HepG2 (cell line): Measurements from ENCODE around the gene RSRC2. TPM values are rescaled to one million over a fixed set of nuclear protein-coding genes. Genes with fewer than 3 reads are reported as not detected.
"Not testable (repeated sequence)": the region's sequence is repeated elsewhere in the genome, so short reads cannot be mapped to it uniquely, and the experiment has no call there.

ENCODE experiments used
- ATAC-seq: fragments of 200-7000 bp; cut with Tn5 transposase; 3 replicates; pipeline ENCODE4 v1.9.1; 2020; ENCODE audit warnings: mild to moderate bottlenecking, moderate library complexity
- BruUV-seq: library from RNA; stranded (reverse); fragments of 400-500 nt; replicated peaks from 2 replicates; lab custom pipeline; 2021; lab: Mats Ljungman, UMichigan
- CTCF ChIA-PET: fragments of 300-600 bp; formaldehyde crosslinking; extraction: SDS; loops from one replicate; lab custom pipeline; 2021; ENCODE audit warnings: low total read pairs, inconsistent platforms, low intra/inter-chr PET ratio; lab: Yijun Ruan, JAX
- POLR2A ChIA-PET: fragments of 350-600 bp; sonication (Branson Sonifier 250); formaldehyde crosslinking; loops from one replicate; lab custom pipeline; 2020; ENCODE audit warnings: antibody characterized with exemption, inconsistent platforms; lab: Yijun Ruan, JAX
- DNase-seq: peaks from one replicate; pipeline ENCODE4 v3.0.0-alpha.2; 2015; ENCODE audit warnings: low spot score
- FAIRE-seq: peaks from 3 replicates; lab custom pipeline; 2011; peaks lifted over from hg19 to GRCh38; lab: Jason Lieb, UNC
- H2AFZ ChIP-seq: one replicate; pipeline ENCODE4 v1.6.1; 2011; ENCODE audit warnings: low read length, inconsistent platforms
- H3K27ac ChIP-seq: fragments of 300-600 bp; 3 replicates; pipeline ENCODE4 v1.8.0; 2011; ENCODE audit warnings: mixed run types, mild to moderate bottlenecking, mixed read lengths, low read length, inconsistent platforms; ENCODE audit not compliant: insufficient read depth; ENCODE audit errors: extremely low read length
- H3K27me3 ChIP-seq, 2 experiments: fragments of 200-600 bp in 1 of 2; 2 replicates in 1 of 2; 3 replicates in 1 of 2; pipeline versions ENCODE4 v1.6.0 to v1.8.0; 2011; ENCODE audit warnings: low read length in 2 of 2, mild to moderate bottlenecking in 2 of 2, moderate library complexity in 2 of 2, inconsistent platforms in 1 of 2; ENCODE audit not compliant: insufficient read depth in 2 of 2, control insufficient read depth in 1 of 2
- H3K36me3 ChIP-seq, 2 experiments: fragments of 200-600 bp in 1 of 2; replicated peaks in 1 of 2; 2 replicates in 1 of 2; 3 replicates in 1 of 2; pipeline versions ENCODE4 v1.5.1 to v1.8.0; 2011; ENCODE audit warnings: low read length in 2 of 2, inconsistent platforms in 1 of 2; ENCODE audit not compliant: insufficient read depth in 2 of 2, control insufficient read depth in 1 of 2
- H3K4me1 ChIP-seq: 2 replicates; pipeline ENCODE4 v1.5.1; 2012; ENCODE audit warnings: low read length, inconsistent platforms; ENCODE audit not compliant: insufficient read depth
- H3K4me2 ChIP-seq: 2 replicates; pipeline ENCODE4 v1.6.0; 2011; ENCODE audit warnings: low read depth, low read length, inconsistent platforms
- H3K4me3 ChIP-seq, 3 experiments: fragments of 200-600 bp in 1 of 3; sonication (generic), shearing (Covaris generic) in 1 of 3; replicated peaks in 1 of 3; 2 replicates each; pipeline ENCODE4 v1.5.1; 2011 to 2016; ENCODE audit warnings: low read length in 3 of 3, inconsistent platforms in 2 of 3, low read depth in 2 of 3, mild to moderate bottlenecking in 2 of 3, control low read depth in 1 of 3, mixed read lengths in 1 of 3; ENCODE audit not compliant: insufficient read depth in 1 of 3
- H3K79me2 ChIP-seq: one replicate; pipeline ENCODE4 v1.6.1; 2011; ENCODE audit warnings: low read length, inconsistent platforms; ENCODE audit not compliant: insufficient read depth
- H3K9ac ChIP-seq: 2 replicates; pipeline ENCODE4 v1.6.0; 2011; ENCODE audit warnings: mild to moderate bottlenecking, low read depth, low read length, inconsistent platforms; ENCODE audit not compliant: insufficient read depth
- H3K9me3 ChIP-seq: 2 replicates; pipeline ENCODE4 v1.5.1; 2012; ENCODE audit warnings: mild to moderate bottlenecking, low read length
- H4K20me1 ChIP-seq: 2 replicates; pipeline ENCODE4 v1.6.0; 2011; ENCODE audit warnings: inconsistent platforms, mild to moderate bottlenecking, low read length, moderate library complexity; ENCODE audit not compliant: insufficient read depth
- ATF7-NPFF ChIP-seq: sonication (generic); formaldehyde crosslinking; IDR thresholded peaks from 2 replicates; pipeline ENCODE4 v1.8.1; 2023; ENCODE audit warnings: mild to moderate bottlenecking, low read depth, missing genetic modification reagents, moderate library complexity
- ERF ChIP-seq: IDR thresholded peaks from 2 replicates; pipeline ENCODE4 v1.6.1; 2018; ENCODE audit warnings: missing biosample characterization, missing genetic modification reagents
- FOXM1 ChIP-seq: sonication (generic); formaldehyde crosslinking; IDR thresholded peaks from 2 replicates; pipeline ENCODE4 v1.5.0; 2020; ENCODE audit warnings: missing genetic modification reagents
- GZF1 ChIP-seq: sonication (generic); formaldehyde crosslinking; IDR thresholded peaks from 2 replicates; pipeline ENCODE4 v1.5.1; 2020; ENCODE audit warnings: mild to moderate bottlenecking, missing genetic modification reagents
- HDAC1 ChIP-seq: sonication (generic); formaldehyde crosslinking; IDR thresholded peaks from 2 replicates; pipeline ENCODE4 v1.5.1; 2020; ENCODE audit warnings: mild to moderate bottlenecking, missing genetic modification reagents
- MTA3 ChIP-seq: sonication (generic); formaldehyde crosslinking; IDR thresholded peaks from 2 replicates; pipeline ENCODE4 v1.4.0; 2020; ENCODE audit warnings: missing genetic modification reagents
- NCOA1 ChIP-seq: sonication (generic); formaldehyde crosslinking; IDR thresholded peaks from 2 replicates; pipeline ENCODE4 v1.9.0; 2021; ENCODE audit warnings: missing genetic modification reagents
- RARG ChIP-seq: sonication (generic); formaldehyde crosslinking; IDR thresholded peaks from 2 replicates; pipeline ENCODE4 v1.4.0; 2020; ENCODE audit warnings: low read depth, mild to moderate bottlenecking, missing genetic modification reagents
- SP4 ChIP-seq: sonication (generic); formaldehyde crosslinking; IDR thresholded peaks from 2 replicates; pipeline ENCODE4 v1.8.1; 2023; ENCODE audit warnings: mild to moderate bottlenecking, missing genetic modification reagents
- XRCC5 ChIP-seq: fragments of 200-400 bp; formaldehyde crosslinking; optimal IDR thresholded peaks from 2 replicates; pipeline ENCODE3; 2017; ENCODE audit warnings: mild to moderate bottlenecking, low read length
- ZNF446 ChIP-seq: sonication (generic); formaldehyde crosslinking; IDR thresholded peaks from 2 replicates; pipeline ENCODE4 v1.5.0; 2020; ENCODE audit warnings: mild to moderate bottlenecking, missing genetic modification reagents
- ZNF552 ChIP-seq: sonication (generic); formaldehyde crosslinking; IDR thresholded peaks from 2 replicates; pipeline ENCODE4 v1.9.0; 2022; ENCODE audit warnings: missing genetic modification reagents, mild to moderate bottlenecking, borderline replicate concordance
- WGBS: methylation state at CpG from one replicate; pipeline ENCODE4 v1.1.6; 2017; ENCODE audit warnings: low lambda C conversion rate; 5-methylcytosine and 5-hydroxymethylcytosine counted together
- in situ Hi-C: cut with HindIII; loops from 2 replicates; pipeline ENCODE4 v1.10.0; 2017; ENCODE audit warnings: low pct_unique_long_range_greater_than_20kb; ENCODE audit not compliant: extremely low pct_ligation_motif_present
- intact Hi-C: fragments of 100-400 bp; cut with micrococcal nuclease; formaldehyde crosslinking; loops from one replicate; pipeline ENCODE4 v1.10.0; 2022; ENCODE audit not compliant: unreplicated experiment
- polyA plus RNA-seq, 8 experiments: library from polyadenylated mRNA; depleted of rRNA in 3 of 8; stranded (reverse) in 7 of 8; unstranded in 1 of 8; fragments of >200 nt; fragmentation: Illumina TruSeq in 4 of 8; extraction: Trizol in 4 of 8; gene quantifications; 2 replicates each; pipeline versions ENCODE4 v1.2.1 to v1.2.3, GENCODE V29; 2011 to 2016; ENCODE audit warnings: low read depth in 4 of 8, missing spikeins in 1 of 8, mixed read lengths in 1 of 8; ENCODE audit not compliant: insufficient read depth in 1 of 8
- total RNA-seq, 5 experiments: library from RNA; depleted of rRNA; stranded (reverse); fragments of >200 nt; fragmentation: Illumina TruSeq; extraction: Trizol; gene quantifications; 2 replicates each; pipeline ENCODE4 v1.2.3, GENCODE V29; 2016; ENCODE audit warnings: low read depth in 1 of 5
- TF ChIP-seq, protein P1 (sequence below): sonication (generic); formaldehyde crosslinking; IDR thresholded peaks from 2 replicates; pipeline ENCODE4 v1.4.0; 2020; ENCODE audit warnings: missing genetic modification reagents
- TF ChIP-seq, protein P2 (sequence below): sonication (generic); formaldehyde crosslinking; IDR thresholded peaks from 2 replicates; pipeline ENCODE4 v1.4.0; 2020; ENCODE audit warnings: missing genetic modification reagents

RSRC2 gene
- total and polyA plus RNA-seq, 2 of the 13 experiments (the other 11 are each of a cell fraction or from before 2014, with no cell fraction given), result 31.4 to 77.8 TPM

DNA sequence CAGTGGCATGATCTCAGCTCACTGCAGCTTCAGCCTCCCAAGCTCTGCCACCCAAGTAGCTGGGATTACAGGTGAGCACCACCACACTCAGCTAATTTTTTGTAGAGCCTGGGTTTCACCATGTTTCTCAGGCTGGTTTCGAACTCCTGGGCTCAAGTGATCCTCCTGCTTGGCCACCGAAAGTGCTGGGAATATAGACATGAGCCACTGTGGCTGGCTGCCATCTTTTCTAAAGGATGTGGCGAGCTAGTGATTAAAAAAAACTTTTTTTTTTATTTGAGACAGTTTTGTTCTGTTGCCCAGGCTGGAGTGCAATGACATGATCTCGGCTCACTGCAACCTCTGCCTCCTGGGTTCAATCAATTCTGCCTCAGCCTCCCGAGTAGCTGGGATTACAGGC, 40.1 kb upstream of the RSRC2 start:
- in situ Hi-C loops, H3K4me3 ChIP-seq, POLR2A ChIA-PET, intact Hi-C loops, CTCF ChIA-PET, ATAC-seq, H3K4me2 ChIP-seq, H3K9ac ChIP-seq, DNase-seq, H4K20me1 ChIP-seq, H3K27ac ChIP-seq, H3K4me1 ChIP-seq, H2AFZ ChIP-seq, BruUV-seq, H3K27me3 ChIP-seq, H3K79me2 ChIP-seq, FAIRE-seq, H3K9me3 ChIP-seq: not testable (repeated sequence)
- WGBS, result 97% methylated on average over 5 of the region's 5 CpGs
- peaks cover 1 to 41% of the 10 kb centered on the region in 2 experiments for H3K36me3 ChIP-seq

GRCh38 chr12:122563361-122563760, 36.6 kb upstream of the RSRC2 start:
- Histone ChIP-seq H3K4me1 (no peaks in the 10 kb centered on the region), H3K4me2 (no peak overlapping the region), H3K36me3 (peaks cover 3 to 33% of the 10 kb centered on the region in 2 experiments), H3K9ac (no peak overlapping the region), H3K27me3 (no peaks in the 10 kb centered on the region; a peak in 1 of 5 replicates), H4K20me1 (no peaks in the 10 kb centered on the region), H3K79me2 (no peaks in the 10 kb centered on the region), H2AFZ (no peak overlapping the region), H3K27ac (no peak overlapping the region), H3K4me3 (no peak overlapping the region), H3K9me3 (no peaks in the 10 kb centered on the region)
- ATAC-seq (no peak), DNase-seq (no peak), FAIRE-seq (no peak)
- ChIA-PET CTCF (no interaction called here), POLR2A (no interaction called here)
- 88% methylated on average over 4 of the region's 4 CpGs for WGBS
- intact Hi-C loops, result no loop called here
- BruUV-seq, result no TSS peak
- in situ Hi-C loops, result no loop called here
- no peak for TF ChIP-seq XRCC5
- TF ChIP-seq, protein P1, sequence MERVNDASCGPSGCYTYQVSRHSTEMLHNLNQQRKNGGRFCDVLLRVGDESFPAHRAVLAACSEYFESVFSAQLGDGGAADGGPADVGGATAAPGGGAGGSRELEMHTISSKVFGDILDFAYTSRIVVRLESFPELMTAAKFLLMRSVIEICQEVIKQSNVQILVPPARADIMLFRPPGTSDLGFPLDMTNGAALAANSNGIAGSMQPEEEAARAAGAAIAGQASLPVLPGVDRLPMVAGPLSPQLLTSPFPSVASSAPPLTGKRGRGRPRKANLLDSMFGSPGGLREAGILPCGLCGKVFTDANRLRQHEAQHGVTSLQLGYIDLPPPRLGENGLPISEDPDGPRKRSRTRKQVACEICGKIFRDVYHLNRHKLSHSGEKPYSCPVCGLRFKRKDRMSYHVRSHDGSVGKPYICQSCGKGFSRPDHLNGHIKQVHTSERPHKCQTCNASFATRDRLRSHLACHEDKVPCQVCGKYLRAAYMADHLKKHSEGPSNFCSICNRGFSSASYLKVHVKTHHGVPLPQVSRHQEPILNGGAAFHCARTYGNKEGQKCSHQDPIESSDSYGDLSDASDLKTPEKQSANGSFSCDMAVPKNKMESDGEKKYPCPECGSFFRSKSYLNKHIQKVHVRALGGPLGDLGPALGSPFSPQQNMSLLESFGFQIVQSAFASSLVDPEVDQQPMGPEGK (CRISPR knock-in tag), result no peak
- TF ChIP-seq RARG, result no peak
- TF ChIP-seq, protein P2, sequence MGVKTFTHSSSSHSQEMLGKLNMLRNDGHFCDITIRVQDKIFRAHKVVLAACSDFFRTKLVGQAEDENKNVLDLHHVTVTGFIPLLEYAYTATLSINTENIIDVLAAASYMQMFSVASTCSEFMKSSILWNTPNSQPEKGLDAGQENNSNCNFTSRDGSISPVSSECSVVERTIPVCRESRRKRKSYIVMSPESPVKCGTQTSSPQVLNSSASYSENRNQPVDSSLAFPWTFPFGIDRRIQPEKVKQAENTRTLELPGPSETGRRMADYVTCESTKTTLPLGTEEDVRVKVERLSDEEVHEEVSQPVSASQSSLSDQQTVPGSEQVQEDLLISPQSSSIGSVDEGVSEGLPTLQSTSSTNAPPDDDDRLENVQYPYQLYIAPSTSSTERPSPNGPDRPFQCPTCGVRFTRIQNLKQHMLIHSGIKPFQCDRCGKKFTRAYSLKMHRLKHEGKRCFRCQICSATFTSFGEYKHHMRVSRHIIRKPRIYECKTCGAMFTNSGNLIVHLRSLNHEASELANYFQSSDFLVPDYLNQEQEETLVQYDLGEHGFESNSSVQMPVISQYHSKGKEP (CRISPR knock-in tag), result no peak
- TF ChIP-seq ATF7-NPFF, result no peak
- TF ChIP-seq ERF, result no peak
- no peak for TF ChIP-seq ZNF552 (CRISPR knock-in tag)
- no peak for TF ChIP-seq NCOA1
- TF ChIP-seq MTA3 (CRISPR knock-in tag), result no peak
- TF ChIP-seq HDAC1, result no peak
- no peak for TF ChIP-seq SP4
- TF ChIP-seq FOXM1 (CRISPR knock-in tag), result no peak
- no peak for TF ChIP-seq GZF1
- no peak for TF ChIP-seq ZNF446 (CRISPR knock-in tag)
